Erythroblast (primary cell): ENCODE data around the gene SLC3A2.

Experiments used
- GATA1 ChIP-seq: IDR thresholded peaks from 2 replicates; pipeline ENCODE4 v1.6.1; 2011; ENCODE audit warnings: low read depth, mild to moderate bottlenecking, control low read depth, low read length, moderate library complexity
- POLR2A ChIP-seq: IDR thresholded peaks from 2 replicates; pipeline ENCODE4 v1.6.1; 2011; ENCODE audit warnings: mild to moderate bottlenecking, low read length

GRCh38 chr11:62863687-62864335, 16.9 kb upstream of the SLC3A2 start:
- TF ChIP-seq POLR2A (no peak), GATA1 (no peak)
